ENCODE measurements around the gene ATRNL1.

Gene ATRNL1

DNA sequence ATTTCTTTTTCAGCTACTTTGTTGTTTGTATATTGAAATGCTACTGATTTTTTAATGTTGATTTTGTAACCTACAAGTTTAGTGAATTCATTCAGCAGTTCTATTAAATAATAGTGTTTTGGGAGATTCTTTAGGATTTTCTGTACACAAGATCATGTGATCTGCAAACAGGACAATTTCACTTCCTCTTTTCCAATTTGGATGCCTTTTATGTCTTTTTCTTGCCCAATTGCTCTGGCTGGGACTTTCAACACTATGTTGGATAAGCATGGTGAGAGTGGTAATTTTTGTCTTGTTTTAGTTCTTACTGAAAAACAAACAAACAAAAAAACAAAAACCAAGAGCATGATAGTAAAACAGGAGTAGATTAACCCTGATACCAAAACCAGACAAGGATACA is 316.2 kb downstream of the ATRNL1 start:
- DNase-seq = no peak
- no peak overlapping the region for H3K9ac ChIP-seq (ENCODE audit: low read depth, low read length)
- H3K4me2 ChIP-seq (ENCODE audit: insufficient read depth, low read length) = no peak overlapping the region
- H3K4me3 ChIP-seq (ENCODE audit: low read depth in 1 of 2, low read length in 2 of 2) = no peak overlapping the region
- H4K20me1 ChIP-seq (ENCODE audit: insufficient read depth, low read length) = no peaks in the 10 kb centered on the region
- H3K27me3 ChIP-seq (ENCODE audit: insufficient read depth, low read length, poor library complexity) = no peaks in the 10 kb centered on the region
- no peaks in the 10 kb centered on the region for H3K79me2 ChIP-seq (ENCODE audit: insufficient read depth, low read length)
- no peaks in the 10 kb centered on the region for H3K4me1 ChIP-seq (ENCODE audit: insufficient read depth, low read length)
- no peak overlapping the region for H2AFZ ChIP-seq (ENCODE audit: low read depth, low read length)
- no peaks in the 10 kb centered on the region for H3K9me3 ChIP-seq (ENCODE audit: insufficient read depth, low read length, severe bottlenecking)
- H3K36me3 ChIP-seq (ENCODE audit: insufficient read depth, low read length) = no peaks in the 10 kb centered on the region
- no peak for TF ChIP-seq EZH2 (IDR thresholded peaks at IDR 0.05; ENCODE audit: borderline replicate concordance, low read depth, low read length, severe bottlenecking)
- TF ChIP-seq, protein P1, sequence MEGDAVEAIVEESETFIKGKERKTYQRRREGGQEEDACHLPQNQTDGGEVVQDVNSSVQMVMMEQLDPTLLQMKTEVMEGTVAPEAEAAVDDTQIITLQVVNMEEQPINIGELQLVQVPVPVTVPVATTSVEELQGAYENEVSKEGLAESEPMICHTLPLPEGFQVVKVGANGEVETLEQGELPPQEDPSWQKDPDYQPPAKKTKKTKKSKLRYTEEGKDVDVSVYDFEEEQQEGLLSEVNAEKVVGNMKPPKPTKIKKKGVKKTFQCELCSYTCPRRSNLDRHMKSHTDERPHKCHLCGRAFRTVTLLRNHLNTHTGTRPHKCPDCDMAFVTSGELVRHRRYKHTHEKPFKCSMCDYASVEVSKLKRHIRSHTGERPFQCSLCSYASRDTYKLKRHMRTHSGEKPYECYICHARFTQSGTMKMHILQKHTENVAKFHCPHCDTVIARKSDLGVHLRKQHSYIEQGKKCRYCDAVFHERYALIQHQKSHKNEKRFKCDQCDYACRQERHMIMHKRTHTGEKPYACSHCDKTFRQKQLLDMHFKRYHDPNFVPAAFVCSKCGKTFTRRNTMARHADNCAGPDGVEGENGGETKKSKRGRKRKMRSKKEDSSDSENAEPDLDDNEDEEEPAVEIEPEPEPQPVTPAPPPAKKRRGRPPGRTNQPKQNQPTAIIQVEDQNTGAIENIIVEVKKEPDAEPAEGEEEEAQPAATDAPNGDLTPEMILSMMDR (IDR thresholded peaks at IDR 0.05; ENCODE audit: borderline replicate concordance, extremely low read depth, low read length, poor library complexity, severe bottlenecking) = no peak
- no peak for ATAC-seq (ENCODE audit: insufficient read depth, low read depth)
- no peak overlapping the region for H3K27ac ChIP-seq (ENCODE audit: low read length)

DNA sequence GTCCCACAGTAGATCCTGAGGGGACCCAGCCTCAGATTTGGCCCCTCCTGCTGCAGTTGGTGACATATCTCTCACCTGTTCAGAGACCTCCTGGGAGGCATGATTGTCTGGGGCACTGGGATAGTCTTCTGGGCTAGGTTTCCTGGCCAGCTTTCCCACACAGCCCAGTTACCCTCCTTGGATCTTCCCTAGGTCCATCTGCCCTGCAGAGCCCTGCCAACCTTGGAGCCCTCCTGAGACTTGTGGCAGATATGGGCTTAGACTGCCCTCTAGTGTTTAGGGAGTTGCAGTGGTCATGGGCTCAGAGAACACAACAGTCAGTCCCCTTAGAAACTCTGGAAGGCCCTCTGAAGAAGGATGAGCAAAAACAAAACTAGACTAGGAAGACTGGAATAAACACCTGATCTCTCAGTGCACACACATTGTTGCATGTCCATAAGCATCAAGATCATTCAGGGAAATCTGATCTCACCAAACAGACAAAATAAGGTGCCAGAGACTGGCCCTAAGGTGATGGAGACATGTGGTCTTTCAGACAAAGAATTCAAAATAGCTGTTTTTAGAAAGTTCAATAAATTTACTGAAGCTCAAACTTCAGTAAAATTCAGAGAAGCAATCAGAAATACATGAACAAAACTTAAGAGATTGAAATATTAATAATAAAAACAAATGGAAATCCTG is 324.6 kb downstream of the ATRNL1 start:
- Histone ChIP-seq H3K4me1 (ENCODE audit: insufficient read depth, low read length) (no peaks in the 10 kb centered on the region), H3K27me3 (ENCODE audit: insufficient read depth, low read length, poor library complexity) (no peaks in the 10 kb centered on the region), H2AFZ (ENCODE audit: low read depth, low read length) (no peak overlapping the region), H3K36me3 (ENCODE audit: insufficient read depth, low read length) (no peaks in the 10 kb centered on the region), H3K79me2 (ENCODE audit: insufficient read depth, low read length) (no peaks in the 10 kb centered on the region), H3K27ac (ENCODE audit: low read length) (no peak overlapping the region), H3K9ac (ENCODE audit: low read depth, low read length) (no peak overlapping the region), H3K9me3 (ENCODE audit: insufficient read depth, low read length, severe bottlenecking) (no peaks in the 10 kb centered on the region), H4K20me1 (ENCODE audit: insufficient read depth, low read length) (no peaks in the 10 kb centered on the region), H3K4me3 (ENCODE audit: low read depth in 1 of 2, low read length in 2 of 2) (no peak overlapping the region), H3K4me2 (ENCODE audit: insufficient read depth, low read length) (no peak overlapping the region)
- TF ChIP-seq, protein P1 (IDR thresholded peaks at IDR 0.05; ENCODE audit: borderline replicate concordance, extremely low read depth, low read length, poor library complexity, severe bottlenecking) = peak; percentile 72
- no peak for TF ChIP-seq EZH2 (IDR thresholded peaks at IDR 0.05; ENCODE audit: borderline replicate concordance, low read depth, low read length, severe bottlenecking)
- ATAC-seq (ENCODE audit: insufficient read depth, low read depth) (peak; percentile 81), DNase-seq (peak; percentile 13)

DNA sequence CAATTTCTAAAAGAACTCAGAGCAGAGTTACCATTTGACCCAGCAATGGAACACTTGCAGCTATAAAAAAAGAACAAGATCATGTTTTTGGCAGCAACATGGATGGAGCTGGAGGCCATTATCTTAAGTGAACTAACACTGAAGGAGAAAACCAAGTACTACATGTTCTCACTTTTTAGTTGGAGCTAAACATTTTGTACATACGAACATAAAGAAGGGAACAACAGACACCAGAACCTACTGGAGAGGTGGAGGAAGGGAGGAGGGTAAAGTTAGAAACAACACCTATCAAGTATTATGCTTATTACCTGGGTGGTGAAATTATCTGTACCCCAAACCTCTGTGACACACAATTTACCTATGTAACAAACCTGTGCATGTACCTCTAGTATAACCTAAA is 329.5 kb downstream of the ATRNL1 start:
- ATAC-seq (ENCODE audit: insufficient read depth, low read depth) (no peak), DNase-seq (no peak)
- no peak overlapping the region for H3K4me3 ChIP-seq (ENCODE audit: low read depth in 1 of 2, low read length in 2 of 2)
- no peaks in the 10 kb centered on the region for H3K9me3 ChIP-seq (ENCODE audit: insufficient read depth, low read length, severe bottlenecking)
- no peaks in the 10 kb centered on the region for H3K36me3 ChIP-seq (ENCODE audit: insufficient read depth, low read length)
- no peaks in the 10 kb centered on the region for H4K20me1 ChIP-seq (ENCODE audit: insufficient read depth, low read length)
- no peaks in the 10 kb centered on the region for H3K4me1 ChIP-seq (ENCODE audit: insufficient read depth, low read length)
- H3K9ac ChIP-seq (ENCODE audit: low read depth, low read length) = no peak overlapping the region
- no peak overlapping the region for H3K27ac ChIP-seq (ENCODE audit: low read length)
- H3K79me2 ChIP-seq (ENCODE audit: insufficient read depth, low read length) = no peaks in the 10 kb centered on the region
- no peak overlapping the region for H3K4me2 ChIP-seq (ENCODE audit: insufficient read depth, low read length)
- H2AFZ ChIP-seq (ENCODE audit: low read depth, low read length) = no peak overlapping the region
- TF ChIP-seq EZH2 (IDR thresholded peaks at IDR 0.05; ENCODE audit: borderline replicate concordance, low read depth, low read length, severe bottlenecking) = no peak
- TF ChIP-seq, protein P1 (IDR thresholded peaks at IDR 0.05; ENCODE audit: borderline replicate concordance, extremely low read depth, low read length, poor library complexity, severe bottlenecking) = no peak
- no peaks in the 10 kb centered on the region for H3K27me3 ChIP-seq (ENCODE audit: insufficient read depth, low read length, poor library complexity)
